PC-9 (cell line): ENCODE measurements around the gene ARID4B. TPM values are rescaled to one million over a fixed set of nuclear protein-coding genes. Genes with fewer than 3 reads are reported as not detected.

Experiments
- BruUV-seq: library from RNA; stranded (reverse); fragments of 400-500 nt; replicated peaks from 2 replicates; lab custom pipeline; 2021; lab: Mats Ljungman, UMichigan
- CTCF ChIA-PET: fragments of 300-600 bp; sonication (Branson Sonifier 250); formaldehyde crosslinking; loops from one replicate; lab custom pipeline; 2022; ENCODE audit warnings: antibody characterized with exemption; lab: Charles Lee
- POLR2A ChIA-PET: fragments of 300-600 bp; sonication (Branson Sonifier 250); formaldehyde crosslinking; loops from one replicate; lab custom pipeline; 2022; ENCODE audit warnings: antibody characterized with exemption; ENCODE audit not compliant: unreplicated experiment; lab: Charles Lee
- DNase-seq, 2 experiments: peaks; one replicate each; pipeline versions ENCODE4 v3.0.0 to v3.0.0-alpha.2; 2015 to 2022; ENCODE audit warnings: mixed read lengths in 1 of 2
- H2AFZ ChIP-seq: fragments of 200-600 bp; sonication (generic); 2 replicates; pipeline ENCODE4 v1.8.1; 2017; ENCODE audit warnings: antibody characterized with exemption
- H3F3A ChIP-seq: fragments of 200-600 bp; sonication (generic); 2 replicates; pipeline ENCODE4 v1.8.1; 2017; ENCODE audit warnings: antibody characterized with exemption, mild to moderate bottlenecking, low read depth; ENCODE audit not compliant: insufficient read depth
- H3K27ac ChIP-seq: fragments of 200-600 bp; sonication (generic); 2 replicates; pipeline ENCODE4 v1.6.1; 2016; ENCODE audit warnings: mixed run types
- H3K27me3 ChIP-seq: fragments of 200-600 bp; sonication (generic); 2 replicates; pipeline ENCODE4 v1.6.1; 2016; ENCODE audit warnings: low read depth, mixed run types; ENCODE audit not compliant: insufficient read depth
- H3K36me3 ChIP-seq: fragments of 200-600 bp; sonication (generic); 2 replicates; pipeline ENCODE4 v1.6.1; 2016; ENCODE audit warnings: low read depth, mixed run types
- H3K4me1 ChIP-seq: fragments of 200-600 bp; sonication (generic); replicated peaks from 2 replicates; pipeline ENCODE4 v1.6.1; 2016; ENCODE audit warnings: mixed run types; ENCODE audit not compliant: insufficient read depth
- H3K4me2 ChIP-seq: fragments of 200-600 bp; sonication (generic); 2 replicates; pipeline ENCODE4 v1.6.1; 2017; ENCODE audit warnings: mixed run types
- H3K4me3 ChIP-seq: fragments of 200-600 bp; sonication (generic); 2 replicates; pipeline ENCODE4 v1.6.1; 2016; ENCODE audit warnings: mixed run types
- H3K79me2 ChIP-seq: fragments of 200-600 bp; sonication (generic); 2 replicates; pipeline ENCODE4 v1.6.1; 2017; ENCODE audit warnings: low read depth, mixed run types
- H3K9me2 ChIP-seq: fragments of 200-600 bp; sonication (generic); 2 replicates; pipeline ENCODE4 v1.8.1; 2017; ENCODE audit warnings: mild to moderate bottlenecking; ENCODE audit not compliant: insufficient read depth
- H3K9me3 ChIP-seq: fragments of 200-600 bp; sonication (generic); 2 replicates; pipeline ENCODE4 v1.8.1; 2016; ENCODE audit warnings: low read depth; ENCODE audit not compliant: insufficient read depth
- H4K20me1 ChIP-seq: fragments of 200-600 bp; sonication (generic); 2 replicates; pipeline ENCODE4 v1.8.1; 2017; ENCODE audit not compliant: insufficient read depth
- EZH2 ChIP-seq: fragments of 200-600 bp; sonication (generic); IDR thresholded peaks from 2 replicates; pipeline ENCODE4 v1.8.0; 2017; ENCODE audit warnings: antibody characterized with exemption, low read depth
- intact Hi-C: fragments of 100-400 bp; cut with micrococcal nuclease; formaldehyde crosslinking; loops from one replicate; pipeline ENCODE4 v1.10.0; 2022; ENCODE audit not compliant: unreplicated experiment
- total RNA-seq: library from RNA; stranded (reverse); gene quantifications from 2 replicates; pipeline ENCODE4 v1.2.3, GENCODE V29; 2021
- TF ChIP-seq, protein P1 (sequence below): fragments of 200-600 bp; sonication (generic); conservative IDR thresholded peaks from 2 replicates; pipeline ENCODE4 v1.6.1; 2017; ENCODE audit warnings: mixed run types, antibody characterized with exemption, mild to moderate bottlenecking, moderate library complexity

ARID4B gene
- total RNA-seq, 1 experiment from 2014 or later = 47.1 TPM

DNA sequence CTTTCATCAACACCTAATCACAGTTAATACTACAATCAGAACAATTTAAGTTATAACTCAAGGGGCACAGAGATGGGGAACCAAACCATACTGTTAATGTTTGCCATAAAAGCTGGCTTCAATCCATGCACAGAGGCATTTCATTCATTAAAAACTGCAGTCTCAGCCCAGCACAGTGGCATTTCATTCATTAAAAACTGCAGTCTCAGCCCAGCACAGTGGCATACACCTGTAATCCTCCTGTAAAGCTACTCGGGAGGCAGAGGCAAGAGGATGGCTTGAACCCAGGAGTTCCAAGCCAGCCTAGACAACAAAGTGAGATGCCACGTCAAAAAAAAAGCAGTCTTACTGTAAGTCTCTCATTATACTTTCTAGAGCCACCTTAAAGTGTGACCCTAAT, 29.2 kb downstream of the ARID4B start:
- Histone ChIP-seq H3K27ac (no peak overlapping the region), H3K36me3 (no peaks in the 10 kb centered on the region), H4K20me1 (peaks cover 43% of the 10 kb centered on the region), H2AFZ (no peak overlapping the region), H3K4me2 (no peak overlapping the region), H3K4me1 (peaks cover 32% of the 10 kb centered on the region), H3K9me3 (peaks cover 6% of the 10 kb centered on the region; the same call in 1 of the 2 replicates), H3K4me3 (no peak overlapping the region), H3K79me2 (peaks cover 95% of the 10 kb centered on the region), H3K27me3 (no peaks in the 10 kb centered on the region), H3K9me2 (no peaks in the 10 kb centered on the region), H3F3A (peaks cover 23% of the 10 kb centered on the region)
- DNase-seq = no peak
- intact Hi-C loops = no loop called here
- ChIA-PET CTCF (interaction anchor here (0.9 kb wide), 1 partner anchor 23 kb away, joined by 4 read pairs; no protein-coding TSS in a partner anchor), POLR2A (no interaction called here)
- no TSS peak for BruUV-seq
- TF ChIP-seq, protein P1, sequence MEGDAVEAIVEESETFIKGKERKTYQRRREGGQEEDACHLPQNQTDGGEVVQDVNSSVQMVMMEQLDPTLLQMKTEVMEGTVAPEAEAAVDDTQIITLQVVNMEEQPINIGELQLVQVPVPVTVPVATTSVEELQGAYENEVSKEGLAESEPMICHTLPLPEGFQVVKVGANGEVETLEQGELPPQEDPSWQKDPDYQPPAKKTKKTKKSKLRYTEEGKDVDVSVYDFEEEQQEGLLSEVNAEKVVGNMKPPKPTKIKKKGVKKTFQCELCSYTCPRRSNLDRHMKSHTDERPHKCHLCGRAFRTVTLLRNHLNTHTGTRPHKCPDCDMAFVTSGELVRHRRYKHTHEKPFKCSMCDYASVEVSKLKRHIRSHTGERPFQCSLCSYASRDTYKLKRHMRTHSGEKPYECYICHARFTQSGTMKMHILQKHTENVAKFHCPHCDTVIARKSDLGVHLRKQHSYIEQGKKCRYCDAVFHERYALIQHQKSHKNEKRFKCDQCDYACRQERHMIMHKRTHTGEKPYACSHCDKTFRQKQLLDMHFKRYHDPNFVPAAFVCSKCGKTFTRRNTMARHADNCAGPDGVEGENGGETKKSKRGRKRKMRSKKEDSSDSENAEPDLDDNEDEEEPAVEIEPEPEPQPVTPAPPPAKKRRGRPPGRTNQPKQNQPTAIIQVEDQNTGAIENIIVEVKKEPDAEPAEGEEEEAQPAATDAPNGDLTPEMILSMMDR = no peak
- TF ChIP-seq EZH2 = no peak

DNA sequence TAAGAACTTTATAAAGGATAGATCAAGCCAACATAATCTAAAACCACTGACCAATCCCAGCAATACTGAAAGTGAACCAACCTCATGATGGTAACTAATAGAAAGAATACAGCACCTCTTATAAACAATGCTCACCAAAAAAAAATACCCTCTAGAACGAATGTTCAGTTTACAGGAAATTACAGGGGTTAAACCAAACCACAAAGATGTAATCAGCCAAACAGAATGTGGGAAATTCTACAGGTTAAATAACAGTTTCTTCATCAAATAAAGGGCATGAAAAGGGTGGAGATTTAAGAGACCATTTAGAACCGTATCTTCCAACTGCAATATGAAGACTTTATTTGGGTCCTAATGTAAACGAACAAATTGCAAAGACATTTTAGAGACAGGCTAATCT, 30.4 kb downstream of the ARID4B start:
- intact Hi-C loops = loop anchor here (2.0 kb wide), 1 partner anchor 31 kb away; the partner anchor contains the start of genes ARID4B and GGPS1

DNA sequence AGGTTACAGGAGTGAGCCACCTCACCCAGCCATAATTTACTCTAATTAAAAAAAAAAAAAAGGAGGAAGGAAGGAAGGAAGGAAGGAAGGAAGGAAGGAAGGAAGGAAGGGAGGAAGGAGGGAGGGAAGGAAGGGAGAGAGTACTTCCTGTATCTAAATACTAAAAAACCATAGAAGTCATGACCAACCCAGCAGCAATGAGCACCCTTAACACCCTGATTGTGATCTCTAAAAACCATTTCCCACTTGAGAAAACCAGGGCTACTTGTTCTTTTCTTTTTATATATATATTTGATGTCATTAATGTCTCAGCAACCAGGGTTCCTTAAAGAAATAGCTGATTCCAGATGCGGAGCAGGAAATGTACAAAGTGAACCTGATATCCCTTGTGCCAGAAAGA, 31.2 kb downstream of the ARID4B start:
- peaks cover 6% of the 10 kb centered on the region; the same call in 1 of the 2 replicates for H3K9me3 ChIP-seq
- no peak overlapping the region for H2AFZ ChIP-seq
- peaks cover 95% of the 10 kb centered on the region for H3K79me2 ChIP-seq
- POLR2A ChIA-PET = interaction anchor here (0.6 kb wide), 2 partner anchors 21 to 923 kb away, joined by 3 to 5 read pairs; partner anchors contain the start of gene COA6
- H3K27ac ChIP-seq = peak overlapping the region; percentile 77
- H3F3A ChIP-seq = peaks cover 22% of the 10 kb centered on the region
- BruUV-seq = no TSS peak
- no peak overlapping the region for H3K4me3 ChIP-seq
- no peak for DNase-seq
- peaks cover 36% of the 10 kb centered on the region for H4K20me1 ChIP-seq
- TF ChIP-seq, protein P1 = no peak
- TF ChIP-seq EZH2 = no peak
- peak overlapping the region; percentile 70 for H3K4me2 ChIP-seq
- H3K4me1 ChIP-seq = peaks cover 39% of the 10 kb centered on the region
- CTCF ChIA-PET = no interaction called here
- H3K36me3 ChIP-seq = no peaks in the 10 kb centered on the region
- H3K27me3 ChIP-seq = no peaks in the 10 kb centered on the region
- intact Hi-C loops = loop anchor here (2.0 kb wide), 1 partner anchor 32 kb away; the partner anchor contains the start of genes ARID4B and GGPS1
- H3K9me2 ChIP-seq = no peaks in the 10 kb centered on the region

More for the DNA sequence above, 30.4 kb downstream of the ARID4B start:
- BruUV-seq = no TSS peak
- H3F3A ChIP-seq = peaks cover 18% of the 10 kb centered on the region
- H3K36me3 ChIP-seq = no peaks in the 10 kb centered on the region
- no peak overlapping the region for H3K27ac ChIP-seq
- TF ChIP-seq, protein P1 = no peak
- TF ChIP-seq EZH2 = no peak
- H3K9me2 ChIP-seq = no peaks in the 10 kb centered on the region
- ChIA-PET CTCF (no interaction called here), POLR2A (no interaction called here)
- H3K4me1 ChIP-seq = peaks cover 32% of the 10 kb centered on the region
- peaks cover 6% of the 10 kb centered on the region; the same call in 1 of the 2 replicates for H3K9me3 ChIP-seq
- no peak overlapping the region for H3K4me2 ChIP-seq
- peaks cover 36% of the 10 kb centered on the region for H4K20me1 ChIP-seq
- H2AFZ ChIP-seq = no peak overlapping the region
- DNase-seq = no peak
- no peak overlapping the region for H3K4me3 ChIP-seq
- H3K79me2 ChIP-seq = peaks cover 95% of the 10 kb centered on the region
- no peaks in the 10 kb centered on the region for H3K27me3 ChIP-seq
